ENCODE results near the gene ZSCAN10. TPM values are rescaled to one million over a fixed set of nuclear protein-coding genes. Genes with fewer than 3 reads are reported as not detected.

Gene ZSCAN10
- total RNA-seq, 2 experiments from 2014 or later, result 0.36 to 0.56 TPM

- H3K4me1 Mint-ChIP-seq (ENCODE audit: low read depth), result peaks cover 78% of the 10 kb centered on the region
- DNase-seq, result peak in 2 of 14 experiments; percentile 56 to 62
- no peak for TF ChIP-seq CTCF (IDR thresholded peaks at IDR 0.05)
- Histone ChIP-seq H3K27ac (ENCODE audit: low read depth in 1 of 2, low read length in 2 of 2) (peak overlapping the region; percentile 85 to 98), H3K36me3 (ENCODE audit: insufficient read depth, low read length) (peaks cover 35% of the 10 kb centered on the region), H3K27me3 (ENCODE audit: control insufficient read depth in 1 of 2, insufficient read depth in 2 of 2, low read length in 2 of 2) (no peaks in the 10 kb centered on the region), H3K4me3 (ENCODE audit: low read length) (peak overlapping the region; percentile 99), H3K9me3 (ENCODE audit: control insufficient read depth in 1 of 2, insufficient read depth in 1 of 2, low read length in 2 of 2) (no peaks in the 10 kb centered on the region), H3K4me1 (ENCODE audit: insufficient read depth, low read length) (peaks cover 86% of the 10 kb centered on the region)
- peaks cover 53% of the 10 kb centered on the region for H3K36me3 Mint-ChIP-seq (ENCODE audit: low read depth)
- ChIA-PET CTCF (interaction anchor here (1.0 kb wide), 1 partner anchor 61 kb away, joined by 4 read pairs; no protein-coding TSS in a partner anchor), POLR2A (interaction anchor here (0.5 to 6.5 kb wide), 8 partner anchors 9 to 89 kb away, joined by 3 to 50 read pairs (median 5); partner anchors contain the start of genes ZNF213 and ZSCAN10)
- H3K27ac Mint-ChIP-seq, result peak overlapping the region; percentile 97
- no peak for ATAC-seq (ENCODE audit: poor library complexity)
- intact Hi-C loops (cut with DNase I, micrococcal nuclease), result no loop called here
- H3K9me3 Mint-ChIP-seq, result no peaks in the 10 kb centered on the region
- H3K27me3 Mint-ChIP-seq, result no peaks in the 10 kb centered on the region
- H3K4me3 Mint-ChIP-seq, result peak overlapping the region; percentile 98
Measured at GRCh38 chr16:3068487-3068886, 30.6 kb downstream of the ZSCAN10 start.

DNA sequence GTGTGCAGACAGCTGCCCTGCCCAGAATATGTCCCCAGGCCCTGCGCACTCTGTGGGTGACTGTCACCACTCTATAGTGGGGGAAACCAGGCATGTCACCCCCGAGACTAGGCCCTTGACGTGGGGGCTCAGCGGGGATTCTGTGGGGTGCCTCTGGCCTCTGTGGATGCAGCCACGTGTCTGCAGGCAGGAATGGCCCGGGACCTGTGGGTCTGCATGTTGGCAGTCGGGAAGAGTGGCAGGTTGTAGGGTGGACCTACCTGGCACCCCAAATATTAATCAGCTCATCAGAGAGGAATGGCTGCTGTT, 32.7 kb downstream of the ZSCAN10 start:
- ATAC-seq (ENCODE audit: poor library complexity) (no peak), DNase-seq (no peak)
- ChIA-PET CTCF (interaction anchor here (1.3 to 4.9 kb wide), 3 partner anchors 38 to 63 kb away, joined by 3 to 33 read pairs (median 5); no protein-coding TSS in a partner anchor), POLR2A (interaction anchor here (0.8 to 6.5 kb wide), 9 partner anchors 10 to 335 kb away, joined by 3 to 137 read pairs (median 10); partner anchors contain the start of genes MMP25, ZNF174, ZNF213 and ZSCAN10)
- intact Hi-C loops (cut with DNase I, micrococcal nuclease), result no loop called here
- Mint-ChIP-seq H3K36me3 (ENCODE audit: low read depth) (peaks cover 53% of the 10 kb centered on the region), H3K4me3 (peak overlapping the region; percentile 99), H3K27ac (peak overlapping the region; percentile 97), H3K4me1 (ENCODE audit: low read depth) (peaks cover 78% of the 10 kb centered on the region), H3K27me3 (no peaks in the 10 kb centered on the region), H3K9me3 (no peaks in the 10 kb centered on the region)
- Histone ChIP-seq H3K27ac (ENCODE audit: low read depth in 1 of 2, low read length in 2 of 2) (peak overlapping the region; percentile 85 to 98), H3K4me3 (ENCODE audit: low read length) (peak overlapping the region; percentile 99), H3K27me3 (ENCODE audit: control insufficient read depth in 1 of 2, insufficient read depth in 2 of 2, low read length in 2 of 2) (no peaks in the 10 kb centered on the region), H3K36me3 (ENCODE audit: insufficient read depth, low read length) (peaks cover 35% of the 10 kb centered on the region), H3K4me1 (ENCODE audit: insufficient read depth, low read length) (peaks cover 80% of the 10 kb centered on the region), H3K9me3 (ENCODE audit: control insufficient read depth in 1 of 2, insufficient read depth in 1 of 2, low read length in 2 of 2) (no peaks in the 10 kb centered on the region)
- TF ChIP-seq CTCF (IDR thresholded peaks at IDR 0.05), result no peak

DNA sequence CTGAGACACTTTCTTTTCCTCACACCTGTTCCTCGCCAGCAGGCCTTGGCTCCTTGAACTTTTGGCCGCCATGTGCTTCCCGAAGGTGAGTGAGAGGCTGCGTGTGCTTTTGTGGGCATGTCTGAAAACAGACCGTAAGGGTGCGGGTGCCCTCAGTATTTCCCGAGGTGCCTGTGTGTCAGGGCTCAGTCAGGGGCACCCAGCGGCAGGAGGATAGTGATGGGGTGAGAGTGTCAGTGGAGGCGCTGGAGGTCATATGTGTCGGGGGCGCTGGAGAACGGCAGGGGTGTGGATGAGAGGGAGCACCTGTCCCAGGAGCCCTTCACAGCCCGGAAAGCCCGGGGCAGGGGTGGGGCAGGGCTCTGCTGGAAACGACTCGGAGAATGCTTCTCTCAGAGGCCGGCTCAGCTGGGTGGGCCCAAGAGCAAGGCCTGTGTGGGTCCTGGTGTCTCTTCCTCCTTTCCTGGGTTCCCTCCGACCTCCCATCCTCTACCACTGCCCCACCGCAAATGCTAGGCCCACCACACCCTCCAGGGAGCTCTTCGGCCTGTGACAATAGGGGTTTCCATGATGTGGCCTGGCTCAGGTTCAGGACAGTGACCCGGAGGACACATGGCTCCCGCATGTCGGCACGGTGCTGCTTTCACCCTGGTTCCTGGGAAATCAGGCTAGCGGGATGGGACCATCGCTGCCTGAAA, 33.2 kb downstream of the ZSCAN10 start:
- Histone ChIP-seq H3K27me3 (ENCODE audit: control insufficient read depth in 1 of 2, insufficient read depth in 2 of 2, low read length in 2 of 2) (no peaks in the 10 kb centered on the region), H3K9me3 (ENCODE audit: control insufficient read depth in 1 of 2, insufficient read depth in 1 of 2, low read length in 2 of 2) (no peaks in the 10 kb centered on the region), H3K4me3 (ENCODE audit: low read length) (peak overlapping the region; percentile 99), H3K27ac (ENCODE audit: low read depth in 1 of 2, low read length in 2 of 2) (peak overlapping the region; percentile 85 to 98), H3K36me3 (ENCODE audit: insufficient read depth, low read length) (peaks cover 35% of the 10 kb centered on the region), H3K4me1 (ENCODE audit: insufficient read depth, low read length) (peaks cover 78% of the 10 kb centered on the region)
- H3K9me3 Mint-ChIP-seq, result no peaks in the 10 kb centered on the region
- DNase-seq (peak in 1 of 14 experiments; percentile 41), ATAC-seq (ENCODE audit: poor library complexity) (peak; percentile 43)
- peaks cover 73% of the 10 kb centered on the region for H3K4me1 Mint-ChIP-seq (ENCODE audit: low read depth)
- peak overlapping the region; percentile 97 for H3K27ac Mint-ChIP-seq
- CTCF ChIA-PET, result interaction anchor here (0.6 to 4.9 kb wide), 5 partner anchors 10 to 63 kb away, joined by 3 to 33 read pairs (median 3); no protein-coding TSS in a partner anchor
- no peaks in the 10 kb centered on the region for H3K27me3 Mint-ChIP-seq
- intact Hi-C loops (cut with DNase I, micrococcal nuclease), result no loop called here
- peak overlapping the region; percentile 99 for H3K4me3 Mint-ChIP-seq
- peaks cover 53% of the 10 kb centered on the region for H3K36me3 Mint-ChIP-seq (ENCODE audit: low read depth)
- POLR2A ChIA-PET, result interaction anchor here (0.5 to 6.5 kb wide), 17 partner anchors 11 to 335 kb away, joined by 3 to 137 read pairs (median 6); partner anchors contain the start of genes MMP25, ZNF174, ZNF213 and ZSCAN10
- no peak for TF ChIP-seq CTCF (IDR thresholded peaks at IDR 0.05)
